Measurements from ENCODE around the gene BEGAIN. TPM values are rescaled to one million over a fixed set of nuclear protein-coding genes. Genes with fewer than 3 reads are reported as not detected.

Gene BEGAIN
- total RNA-seq, 1 experiment from 2014 or later, result 3.3 TPM

DNA sequence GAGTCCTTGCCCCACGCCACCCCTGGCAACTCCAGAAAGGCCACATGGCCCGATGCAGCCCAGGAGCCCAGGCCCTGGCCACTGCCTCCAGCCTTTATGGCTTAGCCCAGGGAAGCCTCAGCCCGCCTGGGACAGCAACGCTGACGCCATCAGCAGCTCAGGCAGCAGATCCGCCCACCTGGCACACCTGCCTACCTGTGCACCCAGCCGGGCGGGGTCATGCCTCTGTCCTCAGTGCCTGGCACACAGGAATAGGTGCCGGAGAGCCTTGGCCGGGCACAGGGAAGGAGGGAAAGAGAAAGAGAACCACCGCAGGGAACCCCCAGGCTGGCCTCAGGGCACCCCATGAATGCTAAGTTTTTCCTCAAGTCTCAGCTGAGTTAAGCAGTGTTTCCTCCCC is 21.1 kb downstream of the BEGAIN start:
- no peak for DNase-seq
- peaks cover 42% of the 10 kb centered on the region for H3K27me3 ChIP-seq (ENCODE audit: control insufficient read depth, insufficient read depth, low read length)
- no peak overlapping the region for H3K4me3 ChIP-seq (ENCODE audit: insufficient read depth, low read depth, low read length)
- H3K36me3 ChIP-seq (replicated peaks; ENCODE audit: control insufficient read depth, insufficient read depth, low read length), result no peaks in the 10 kb centered on the region

DNA sequence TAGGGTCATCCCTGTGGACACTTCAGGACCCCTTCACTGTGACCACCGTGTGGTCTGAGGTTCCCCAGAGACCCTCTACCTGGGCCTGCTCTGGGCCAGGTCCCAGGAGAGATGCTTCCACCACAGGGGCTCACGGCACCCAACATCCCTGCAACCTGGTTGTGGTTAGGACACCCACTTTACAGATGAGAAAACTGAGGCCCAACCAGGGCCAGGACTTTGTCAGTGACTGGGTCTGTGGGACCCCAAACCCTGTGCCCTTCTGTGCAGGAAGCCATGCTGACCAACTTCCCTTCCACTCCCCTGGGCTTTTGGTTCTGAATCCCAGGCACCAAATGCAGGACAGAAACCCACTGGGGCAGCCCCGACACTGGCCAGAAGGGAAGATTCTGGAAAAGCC is 21.6 kb downstream of the BEGAIN start:
- DNase-seq, result no peak
- Histone ChIP-seq H3K4me3 (ENCODE audit: insufficient read depth, low read depth, low read length) (no peak overlapping the region), H3K27me3 (ENCODE audit: control insufficient read depth, insufficient read depth, low read length) (peaks cover 42% of the 10 kb centered on the region), H3K36me3 (replicated peaks; ENCODE audit: control insufficient read depth, insufficient read depth, low read length) (no peaks in the 10 kb centered on the region)

DNA sequence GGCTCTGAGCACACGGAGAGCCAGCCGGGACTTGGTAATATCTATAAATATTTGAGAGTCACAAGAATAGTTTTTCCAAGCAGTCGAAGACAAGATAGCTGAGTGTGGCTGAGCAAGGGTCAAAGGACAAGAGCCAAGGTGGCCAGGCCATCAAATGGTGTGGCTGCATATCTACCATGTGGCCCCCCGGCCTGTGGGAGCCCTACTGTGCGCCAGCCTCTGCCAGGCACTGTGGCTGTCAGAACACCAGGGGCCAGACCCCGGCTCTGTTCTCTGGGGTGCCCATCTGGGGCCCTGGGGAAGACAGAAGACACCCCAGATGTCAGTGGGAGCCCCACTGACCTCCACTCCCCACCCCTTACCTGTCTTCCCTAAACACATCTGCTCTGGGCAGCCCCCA is 22.7 kb downstream of the BEGAIN start:
- H3K4me3 ChIP-seq (ENCODE audit: insufficient read depth, low read depth, low read length), result no peak overlapping the region
- H3K27me3 ChIP-seq (ENCODE audit: control insufficient read depth, insufficient read depth, low read length), result peaks cover 38% of the 10 kb centered on the region
- H3K36me3 ChIP-seq (replicated peaks; ENCODE audit: control insufficient read depth, insufficient read depth, low read length), result no peaks in the 10 kb centered on the region
- DNase-seq, result no peak

DNA sequence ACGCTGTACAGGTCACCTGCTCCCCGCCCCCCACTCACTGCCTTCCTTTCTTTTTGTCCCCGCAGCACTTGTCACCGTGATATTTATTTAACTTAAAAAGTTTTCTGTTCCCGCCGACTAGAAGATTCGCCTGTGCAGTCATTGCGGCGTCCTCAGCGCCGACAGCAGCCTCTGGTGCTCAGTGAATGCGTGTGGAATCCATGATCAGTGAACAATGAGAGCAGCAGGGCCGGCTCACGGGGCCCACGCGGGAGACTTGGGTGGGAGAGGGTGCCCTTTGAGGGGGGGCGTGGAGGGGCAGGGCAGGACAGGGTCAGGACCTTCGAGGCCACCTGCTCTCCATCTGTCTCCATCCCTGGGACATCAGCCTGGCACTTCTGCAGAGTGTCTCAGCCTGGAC is 24.5 kb downstream of the BEGAIN start:
- DNase-seq, result no peak
- peaks cover 21% of the 10 kb centered on the region for H3K27me3 ChIP-seq (ENCODE audit: control insufficient read depth, insufficient read depth, low read length)
- no peaks in the 10 kb centered on the region for H3K36me3 ChIP-seq (replicated peaks; ENCODE audit: control insufficient read depth, insufficient read depth, low read length)
- no peak overlapping the region for H3K4me3 ChIP-seq (ENCODE audit: insufficient read depth, low read depth, low read length)

DNA sequence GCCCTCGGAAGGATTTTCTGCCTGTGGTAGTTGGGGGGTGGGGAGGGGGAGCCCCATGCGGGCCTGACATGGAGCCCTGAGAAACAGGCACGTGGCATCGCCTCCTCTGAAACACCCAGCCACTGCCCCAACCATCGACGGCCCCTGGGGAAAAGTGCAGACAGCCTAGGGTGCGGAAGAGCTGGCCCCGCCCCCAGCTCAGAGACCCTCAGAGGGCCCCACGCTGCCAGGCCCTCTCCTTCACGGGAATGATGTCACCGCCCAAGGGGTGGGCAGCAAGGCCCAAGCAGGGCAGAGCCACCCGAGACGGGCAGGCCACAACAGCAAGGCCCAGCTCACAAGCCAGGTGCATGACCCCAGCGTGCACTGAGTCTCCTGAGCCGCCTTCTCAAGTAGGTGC is 26.2 kb downstream of the BEGAIN start:
- Histone ChIP-seq H3K27me3 (ENCODE audit: control insufficient read depth, insufficient read depth, low read length) (0 out of 2 replicates have a peak, but pooled peaks cover 5% of the 10 kb centered on the region), H3K4me3 (ENCODE audit: insufficient read depth, low read depth, low read length) (no peak overlapping the region), H3K36me3 (replicated peaks; ENCODE audit: control insufficient read depth, insufficient read depth, low read length) (no peaks in the 10 kb centered on the region)
- no peak for DNase-seq

DNA sequence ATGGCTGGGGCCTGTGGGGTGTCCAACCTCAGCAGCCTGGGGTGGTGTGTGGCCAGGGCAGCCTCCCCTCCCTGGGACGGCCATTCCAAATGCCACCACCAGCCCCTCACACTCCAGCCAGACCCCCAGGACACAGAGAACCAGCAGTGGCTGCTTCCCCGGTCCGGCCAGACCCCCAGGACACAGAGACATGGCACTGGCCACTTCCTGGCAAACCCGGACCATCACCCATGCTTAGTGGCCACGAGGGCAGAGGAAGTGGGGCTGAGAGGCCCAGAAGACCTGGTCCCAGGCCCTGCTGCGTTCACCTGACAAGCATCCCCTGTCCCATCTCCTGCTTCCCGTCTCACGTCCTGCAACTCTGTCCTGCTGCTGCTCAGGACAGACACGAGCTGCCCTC is 26.7 kb downstream of the BEGAIN start:
- Histone ChIP-seq H3K27me3 (ENCODE audit: control insufficient read depth, insufficient read depth, low read length) (0 out of 2 replicates have a peak, but pooled peaks cover under 1% of the 10 kb centered on the region), H3K36me3 (replicated peaks; ENCODE audit: control insufficient read depth, insufficient read depth, low read length) (no peaks in the 10 kb centered on the region), H3K4me3 (ENCODE audit: insufficient read depth, low read depth, low read length) (no peak overlapping the region)
- DNase-seq, result no peak

DNA sequence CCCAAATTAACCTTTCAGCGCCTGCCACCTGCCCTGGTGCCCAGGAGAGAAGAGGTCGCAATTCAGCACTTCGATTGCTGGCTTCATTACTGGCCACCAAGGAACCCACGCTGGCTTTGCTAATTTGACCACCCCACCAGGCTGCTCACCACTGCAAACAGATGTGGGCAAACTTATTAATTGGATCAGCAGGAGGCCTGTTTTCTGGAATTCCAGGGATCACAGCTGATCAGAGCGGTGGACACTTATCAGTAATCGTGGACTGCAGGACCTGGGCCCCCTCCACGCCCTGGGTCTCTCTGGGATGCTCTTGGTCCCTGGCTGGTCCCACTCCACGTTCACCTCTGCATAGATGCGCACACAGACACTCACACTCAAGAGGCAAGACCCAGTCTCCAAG is 27.8 kb downstream of the BEGAIN start:
- Histone ChIP-seq H3K36me3 (replicated peaks; ENCODE audit: control insufficient read depth, insufficient read depth, low read length) (no peaks in the 10 kb centered on the region), H3K27me3 (ENCODE audit: control insufficient read depth, insufficient read depth, low read length) (no peaks in the 10 kb centered on the region), H3K4me3 (ENCODE audit: insufficient read depth, low read depth, low read length) (no peak overlapping the region)
- no peak for DNase-seq

DNA sequence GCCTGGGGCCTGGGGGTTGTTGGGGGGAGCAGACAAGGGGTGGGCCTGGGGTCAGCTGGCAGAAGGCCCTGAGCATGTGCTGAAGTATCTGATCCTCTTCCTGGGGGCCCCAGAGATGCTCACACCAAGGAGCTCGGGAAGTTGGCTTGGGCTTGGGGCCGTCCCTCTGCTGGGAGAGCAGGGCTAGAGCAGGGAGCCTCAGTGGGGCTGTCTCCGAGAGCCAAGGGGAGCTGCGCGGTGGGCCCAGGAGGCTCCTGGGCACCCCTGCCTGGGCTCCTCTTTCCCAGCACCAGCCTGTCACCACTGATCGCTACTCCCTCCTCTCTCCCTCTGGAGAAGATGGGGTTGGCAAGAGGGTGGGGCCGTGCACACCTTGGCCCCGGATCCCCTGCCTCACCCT is 28.3 kb downstream of the BEGAIN start:
- no peak for DNase-seq
- H3K4me3 ChIP-seq (ENCODE audit: insufficient read depth, low read depth, low read length), result no peak overlapping the region
- H3K27me3 ChIP-seq (ENCODE audit: control insufficient read depth, insufficient read depth, low read length), result no peaks in the 10 kb centered on the region
- H3K36me3 ChIP-seq (replicated peaks; ENCODE audit: control insufficient read depth, insufficient read depth, low read length), result no peaks in the 10 kb centered on the region

DNA sequence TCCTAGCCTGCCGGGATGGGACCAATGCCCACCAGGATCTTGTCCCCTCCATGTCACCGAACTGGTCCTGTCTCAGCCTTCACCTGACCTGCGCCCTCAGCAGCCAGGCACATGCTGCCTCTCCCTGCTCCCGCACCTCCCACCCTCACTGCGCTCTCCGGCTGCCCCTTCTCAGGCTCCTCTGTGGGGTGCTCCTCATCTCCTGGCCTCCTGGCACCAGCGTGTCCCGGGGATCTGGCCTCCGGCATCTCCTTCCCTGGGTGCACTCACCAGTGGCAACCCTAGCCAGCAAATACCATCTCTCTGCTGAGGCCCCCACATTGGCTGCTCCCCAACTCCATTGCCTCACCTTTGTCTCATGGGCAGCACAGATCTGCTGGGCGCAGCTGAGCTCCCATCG is 29.0 kb downstream of the BEGAIN start:
- DNase-seq, result no peak
- Histone ChIP-seq H3K27me3 (ENCODE audit: control insufficient read depth, insufficient read depth, low read length) (no peaks in the 10 kb centered on the region), H3K36me3 (replicated peaks; ENCODE audit: control insufficient read depth, insufficient read depth, low read length) (no peaks in the 10 kb centered on the region), H3K4me3 (ENCODE audit: insufficient read depth, low read depth, low read length) (no peak overlapping the region)

DNA sequence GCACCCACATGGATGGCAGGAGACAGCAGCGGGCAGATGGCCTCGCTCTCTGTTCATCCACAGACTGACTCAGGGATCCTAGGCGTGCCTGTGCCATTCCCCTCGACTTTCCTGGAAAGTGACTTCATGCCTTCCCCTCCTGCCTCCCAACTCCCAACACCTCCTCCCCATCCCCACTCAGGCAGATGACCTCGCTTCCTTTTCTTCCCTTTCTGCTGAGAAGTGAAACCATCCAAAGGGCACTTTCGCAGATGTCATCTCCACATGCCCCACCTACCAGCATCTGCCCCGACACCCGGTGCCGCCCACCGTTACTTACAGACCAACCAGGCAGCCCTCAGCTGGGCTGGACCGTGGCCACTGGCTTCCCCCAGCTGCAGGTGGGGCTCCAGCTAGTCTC is 29.6 kb downstream of the BEGAIN start:
- no peaks in the 10 kb centered on the region for H3K36me3 ChIP-seq (replicated peaks; ENCODE audit: control insufficient read depth, insufficient read depth, low read length)
- DNase-seq, result no peak
- no peak overlapping the region for H3K4me3 ChIP-seq (ENCODE audit: insufficient read depth, low read depth, low read length)
- no peaks in the 10 kb centered on the region for H3K27me3 ChIP-seq (ENCODE audit: control insufficient read depth, insufficient read depth, low read length)

DNA sequence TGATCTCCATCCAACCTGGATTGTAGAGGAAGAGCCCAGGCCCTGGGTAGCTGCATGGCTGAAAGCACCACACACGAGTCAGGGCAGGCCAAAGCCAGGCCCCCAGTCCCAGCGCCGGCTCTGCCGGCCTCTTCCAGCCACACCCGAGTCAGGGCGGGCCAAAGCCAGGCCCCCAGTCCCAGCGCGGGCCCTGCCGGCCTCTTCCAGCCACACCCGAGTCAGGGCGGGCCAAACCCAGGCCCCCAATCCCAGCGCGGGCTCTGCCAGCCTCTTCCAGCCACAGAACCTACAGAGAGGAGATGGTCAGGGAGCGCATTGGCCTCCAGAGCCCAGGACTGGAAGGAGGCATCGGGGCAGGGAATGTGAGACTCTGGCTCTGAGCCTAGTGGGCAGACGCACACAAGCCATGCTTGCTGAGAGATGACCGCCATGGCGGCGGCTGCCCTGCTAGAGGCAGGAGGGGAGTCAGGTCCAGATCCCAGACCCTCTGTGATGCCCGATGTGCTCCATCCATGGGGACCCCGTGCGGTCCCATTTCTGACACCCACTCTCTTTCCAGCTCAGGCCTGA is 30.2 kb downstream of the BEGAIN start:
- DNase-seq, result no peak
- H3K36me3 ChIP-seq (replicated peaks; ENCODE audit: control insufficient read depth, insufficient read depth, low read length), result no peaks in the 10 kb centered on the region
- H3K4me3 ChIP-seq (ENCODE audit: insufficient read depth, low read depth, low read length), result no peak overlapping the region
- no peaks in the 10 kb centered on the region for H3K27me3 ChIP-seq (ENCODE audit: control insufficient read depth, insufficient read depth, low read length)

DNA sequence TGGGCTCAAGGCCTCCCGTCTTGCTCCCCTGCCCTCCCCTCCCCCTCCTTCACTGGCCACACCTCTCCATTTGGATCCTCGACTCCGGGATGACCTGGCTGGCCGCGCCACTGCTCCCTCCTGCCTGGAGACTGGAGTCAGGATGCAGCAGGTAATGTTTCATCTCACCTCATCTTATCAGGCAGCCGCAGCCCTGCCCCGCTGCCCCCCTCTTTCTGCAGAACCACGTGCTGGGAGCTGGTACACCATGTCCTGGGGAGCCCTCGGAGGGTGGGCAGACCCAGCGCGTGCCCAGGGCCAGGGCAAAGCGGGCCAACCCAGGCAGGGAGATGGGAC is 31.1 kb downstream of the BEGAIN start:
- H3K27me3 ChIP-seq (ENCODE audit: control insufficient read depth, insufficient read depth, low read length), result no peaks in the 10 kb centered on the region
- no peaks in the 10 kb centered on the region for H3K36me3 ChIP-seq (replicated peaks; ENCODE audit: control insufficient read depth, insufficient read depth, low read length)
- no peak overlapping the region for H3K4me3 ChIP-seq (ENCODE audit: insufficient read depth, low read depth, low read length)
- DNase-seq, result peak; percentile 89

DNA sequence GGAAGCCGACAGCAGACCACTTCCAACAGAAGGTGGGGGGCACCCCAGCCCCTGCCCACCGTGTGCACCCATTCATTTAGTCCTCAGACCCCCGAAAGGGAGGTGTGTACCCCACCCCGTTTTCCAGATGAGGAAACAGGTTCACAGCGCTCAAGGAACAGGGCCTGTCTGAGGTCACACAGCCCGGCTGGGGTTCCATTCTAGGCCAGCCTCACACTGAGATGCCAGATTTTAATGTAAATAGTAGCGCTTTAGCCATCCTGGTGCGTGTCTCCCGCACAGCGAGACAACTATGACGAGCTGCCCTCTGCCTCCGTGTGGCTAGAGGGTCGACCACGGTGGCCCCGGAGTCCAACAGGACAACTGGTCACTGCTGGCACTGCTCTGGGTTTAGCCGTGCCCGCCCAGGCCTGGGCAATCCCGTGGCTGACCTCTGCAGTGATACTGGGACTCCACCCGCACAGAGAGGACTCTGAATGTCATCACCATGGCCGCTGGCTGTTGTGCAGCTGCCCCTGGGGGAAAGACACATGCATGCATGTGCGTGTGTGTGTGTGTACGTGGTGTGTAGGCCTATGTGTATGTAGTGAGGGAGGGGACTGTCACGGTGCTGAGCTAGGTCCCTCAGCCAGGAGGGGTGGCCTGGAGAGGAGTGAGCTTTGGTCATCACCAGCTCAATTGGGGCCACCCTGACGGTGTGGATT is 31.6 kb downstream of the BEGAIN start:
- peak; percentile 83 for DNase-seq
- no peaks in the 10 kb centered on the region for H3K36me3 ChIP-seq (replicated peaks; ENCODE audit: control insufficient read depth, insufficient read depth, low read length)

DNA sequence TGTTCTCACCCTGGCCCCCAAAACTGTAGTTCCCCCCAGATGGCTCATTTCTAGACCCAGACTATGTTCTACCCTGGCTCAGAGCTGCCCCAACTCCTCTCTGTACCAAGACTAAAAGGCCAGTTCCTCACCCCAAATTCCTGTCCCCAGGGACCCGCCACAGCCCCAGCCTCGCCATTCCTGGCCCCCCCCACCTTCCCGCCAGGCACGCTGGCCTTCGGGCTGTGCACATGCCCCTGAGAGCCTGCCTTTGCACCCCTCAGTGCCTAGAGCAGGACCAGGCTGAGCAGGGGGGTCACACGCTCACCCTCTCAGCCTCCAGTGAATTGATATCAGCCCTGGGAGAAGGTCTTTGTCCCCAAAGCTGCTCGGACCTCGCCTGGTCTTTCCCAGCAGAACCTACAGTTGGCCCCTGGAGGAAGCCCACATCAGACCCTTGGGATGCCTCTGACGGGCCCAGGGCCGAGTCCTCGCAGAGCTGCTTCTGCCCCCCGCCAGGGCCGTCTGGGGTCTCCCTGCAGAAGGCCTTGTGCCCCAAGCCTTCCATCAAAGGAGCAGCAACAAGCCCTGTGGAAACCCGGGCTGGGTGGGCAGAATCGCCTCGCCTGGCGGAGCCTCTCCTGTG is 32.4 kb downstream of the BEGAIN start:
- no peaks in the 10 kb centered on the region for H3K36me3 ChIP-seq (replicated peaks; ENCODE audit: control insufficient read depth, insufficient read depth, low read length)

More for the DNA sequence above, 31.6 kb downstream of the BEGAIN start:
- no peaks in the 10 kb centered on the region for H3K27me3 ChIP-seq (ENCODE audit: control insufficient read depth, insufficient read depth, low read length)
- no peak overlapping the region for H3K4me3 ChIP-seq (ENCODE audit: insufficient read depth, low read depth, low read length)

DNA sequence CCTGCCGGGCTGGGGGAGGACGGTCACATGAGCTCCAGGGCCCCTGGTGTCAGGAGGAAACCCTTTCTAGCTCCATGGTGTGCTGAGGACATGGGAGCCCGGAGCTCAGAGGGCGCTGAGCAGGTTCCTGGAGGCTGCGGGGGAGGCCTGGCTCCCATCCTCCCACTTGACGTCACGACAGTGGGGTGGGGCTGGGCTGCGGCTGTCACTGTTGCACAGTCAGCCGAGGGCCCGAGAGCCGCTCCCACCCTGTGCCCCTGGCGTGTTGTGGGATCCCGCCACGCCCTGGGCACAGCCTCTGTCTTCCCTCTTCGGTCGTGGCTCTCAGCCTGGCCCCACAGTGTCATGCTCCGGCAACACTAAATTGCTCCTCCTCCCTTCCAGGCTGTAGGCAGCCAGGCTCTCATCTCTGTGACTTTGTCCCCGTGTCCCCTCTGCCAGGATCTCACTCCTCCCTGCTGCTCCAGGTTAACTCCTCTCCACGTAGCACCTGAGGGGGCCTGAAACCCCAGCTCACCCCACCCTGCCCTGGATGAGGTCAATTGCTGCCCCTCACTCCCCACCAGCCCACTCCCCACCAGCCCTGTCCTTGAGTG is 33.0 kb downstream of the BEGAIN start:
- no peak overlapping the region for H3K4me3 ChIP-seq (ENCODE audit: insufficient read depth, low read depth, low read length)
- H3K27me3 ChIP-seq (ENCODE audit: control insufficient read depth, insufficient read depth, low read length), result no peaks in the 10 kb centered on the region
- no peaks in the 10 kb centered on the region for H3K36me3 ChIP-seq (replicated peaks; ENCODE audit: control insufficient read depth, insufficient read depth, low read length)
- no peak for DNase-seq

More for the DNA sequence above, 32.4 kb downstream of the BEGAIN start:
- peak; percentile 77 for DNase-seq
- H3K4me3 ChIP-seq (ENCODE audit: insufficient read depth, low read depth, low read length), result no peak overlapping the region
- H3K27me3 ChIP-seq (ENCODE audit: control insufficient read depth, insufficient read depth, low read length), result no peaks in the 10 kb centered on the region
